Endometrial microvascular endothelial cells (primary cell): ENCODE measurements around the gene TMC1. TPM values are rescaled to one million over a fixed set of nuclear protein-coding genes. Genes with fewer than 3 reads are reported as not detected.

Experiments
- in situ Hi-C: cut with HindIII; loops from 2 replicates; pipeline ENCODE4 v1.10.0; 2017; ENCODE audit warnings: low sequenced_read_pairs, low pct_unique_long_range_greater_than_20kb; ENCODE audit errors: inconsistent ontology term
- total RNA-seq: library from RNA; depleted of rRNA; stranded (reverse); fragments of >200 nt; gene quantifications from one replicate; pipeline ENCODE4 v1.2.3, GENCODE V29; 2015; ENCODE audit errors: inconsistent ontology term

TMC1 gene
- total RNA-seq, 1 donor from 2014 or later: not detected

- in situ Hi-C loops: no loop called here
Measured at GRCh38 chr9:72597181-72597517, 75.7 kb downstream of the TMC1 start.

- in situ Hi-C loops: no loop called here
Measured at GRCh38 chr9:72597601-72598000, 76.2 kb downstream of the TMC1 start.

GRCh38 chr9:72598639-72599038, 77.2 kb downstream of the TMC1 start:
- in situ Hi-C loops: no loop called here

- in situ Hi-C loops: no loop called here
Measured at GRCh38 chr9:72599874-72600534, 78.6 kb downstream of the TMC1 start.

GRCh38 chr9:72600671-72601070, 79.3 kb downstream of the TMC1 start:
- in situ Hi-C loops: no loop called here

- in situ Hi-C loops: no loop called here
Measured at GRCh38 chr9:72601615-72602014, 80.2 kb downstream of the TMC1 start.

GRCh38 chr9:72612449-72612848, 91.0 kb downstream of the TMC1 start:
- in situ Hi-C loops: no loop called here

- in situ Hi-C loops: no loop called here
Measured at GRCh38 chr9:72614067-72614466, 92.7 kb downstream of the TMC1 start.

GRCh38 chr9:72615931-72616330, 94.5 kb downstream of the TMC1 start:
- in situ Hi-C loops: no loop called here

GRCh38 chr9:72618811-72619210, 97.4 kb downstream of the TMC1 start:
- in situ Hi-C loops: no loop called here

- in situ Hi-C loops: no loop called here
Measured at GRCh38 chr9:72622186-72622585, 100.8 kb downstream of the TMC1 start.

- in situ Hi-C loops: no loop called here
Measured at GRCh38 chr9:72623156-72623555, 101.7 kb downstream of the TMC1 start.

- in situ Hi-C loops: no loop called here
Measured at GRCh38 chr9:72627147-72627546, 105.7 kb downstream of the TMC1 start.

GRCh38 chr9:72627956-72628540, 106.6 kb downstream of the TMC1 start:
- in situ Hi-C loops: no loop called here

- in situ Hi-C loops: no loop called here
Measured at GRCh38 chr9:72633966-72634365, 112.6 kb downstream of the TMC1 start.

- in situ Hi-C loops: no loop called here
Measured at GRCh38 chr9:72635197-72635596, 113.8 kb downstream of the TMC1 start.

- in situ Hi-C loops: no loop called here
Measured at GRCh38 chr9:72636621-72637020, 115.2 kb downstream of the TMC1 start.

- in situ Hi-C loops: no loop called here
Measured at GRCh38 chr9:72643651-72644050, 122.2 kb downstream of the TMC1 start.

GRCh38 chr9:72646061-72646460, 124.7 kb downstream of the TMC1 start:
- in situ Hi-C loops: no loop called here

- in situ Hi-C loops: no loop called here
Measured at GRCh38 chr9:72648324-72649126, 127.1 kb downstream of the TMC1 start.
